DOHH2 (cell line): Measurements from ENCODE around the gene ZNF629.

Source experiments
- H3F3A ChIP-seq: fragments of 200-600 bp; sonication (generic), shearing (Covaris generic); 2 replicates; pipeline ENCODE4 v1.6.0; 2016; ENCODE audit warnings: antibody characterized with exemption, mild to moderate bottlenecking; ENCODE audit not compliant: control insufficient read depth, insufficient read depth
- H3K27ac ChIP-seq: fragments of 200-600 bp; sonication (generic); 2 replicates; pipeline ENCODE4 v1.5.1; 2014; ENCODE audit warnings: low read depth, mild to moderate bottlenecking, low read length, moderate library complexity
- H3K27me3 ChIP-seq: fragments of 200-600 bp; sonication (generic); 2 replicates; pipeline ENCODE4 v1.6.1; 2014; ENCODE audit warnings: mild to moderate bottlenecking, low read length, mixed read lengths; ENCODE audit not compliant: control insufficient read depth
- H3K36me3 ChIP-seq: fragments of 200-600 bp; sonication (generic); 2 replicates; pipeline ENCODE4 v1.6.1; 2014; ENCODE audit warnings: mild to moderate bottlenecking, low read length, moderate library complexity, mixed read lengths; ENCODE audit not compliant: control insufficient read depth
- H3K4me1 ChIP-seq: fragments of 200-600 bp; sonication (generic); 2 replicates; pipeline ENCODE4 v1.6.1; 2014; ENCODE audit warnings: mild to moderate bottlenecking, low read length, mixed read lengths; ENCODE audit not compliant: control insufficient read depth
- H3K4me2 ChIP-seq: fragments of 200-600 bp; sonication (generic); 2 replicates; pipeline ENCODE4 v1.6.0; 2014; ENCODE audit warnings: mild to moderate bottlenecking, low read length, moderate library complexity
- H3K4me3 ChIP-seq: fragments of 200-600 bp; sonication (generic); 2 replicates; pipeline ENCODE4 v1.5.1; 2014; ENCODE audit warnings: mild to moderate bottlenecking, low read length, mixed read lengths
- H3K79me2 ChIP-seq: fragments of 200-600 bp; sonication (generic); 2 replicates; pipeline ENCODE4 v1.6.1; 2014; ENCODE audit warnings: mild to moderate bottlenecking, low read length, mixed read lengths; ENCODE audit not compliant: control insufficient read depth
- H3K9me2 ChIP-seq: fragments of 200-600 bp; sonication (generic); replicated peaks from 2 replicates; pipeline ENCODE4 v1.6.1; 2014; ENCODE audit warnings: mild to moderate bottlenecking, low read length, mixed read lengths; ENCODE audit not compliant: control insufficient read depth
- H3K9me3 ChIP-seq: fragments of 200-600 bp; sonication (generic); 2 replicates; pipeline ENCODE4 v1.6.1; 2014; ENCODE audit warnings: antibody characterized with exemption, low read length, mixed read lengths; ENCODE audit not compliant: control insufficient read depth, insufficient read depth
- H4K20me1 ChIP-seq: fragments of 200-600 bp; sonication (generic); 2 replicates; pipeline ENCODE4 v1.6.0; 2014; ENCODE audit warnings: low read depth, mild to moderate bottlenecking, antibody characterized with exemption, low read length, moderate library complexity; ENCODE audit not compliant: control insufficient read depth, insufficient read depth
- EZH2phosphoT487 ChIP-seq: fragments of 200-600 bp; sonication (generic); IDR thresholded peaks from 2 replicates; pipeline ENCODE4 v1.6.1; 2017; ENCODE audit warnings: borderline replicate concordance, mild to moderate bottlenecking, antibody characterized with exemption, low read length, moderate library complexity, mixed read lengths
- TF ChIP-seq, protein P1 (sequence below): fragments of 200-600 bp; sonication (generic); IDR thresholded peaks from one replicate; pipeline ENCODE4 v1.5.1; 2014; ENCODE audit warnings: antibody characterized with exemption, mild to moderate bottlenecking, low read depth, low read length; ENCODE audit not compliant: poor library complexity, severe bottlenecking

The ZNF629 gene

DNA sequence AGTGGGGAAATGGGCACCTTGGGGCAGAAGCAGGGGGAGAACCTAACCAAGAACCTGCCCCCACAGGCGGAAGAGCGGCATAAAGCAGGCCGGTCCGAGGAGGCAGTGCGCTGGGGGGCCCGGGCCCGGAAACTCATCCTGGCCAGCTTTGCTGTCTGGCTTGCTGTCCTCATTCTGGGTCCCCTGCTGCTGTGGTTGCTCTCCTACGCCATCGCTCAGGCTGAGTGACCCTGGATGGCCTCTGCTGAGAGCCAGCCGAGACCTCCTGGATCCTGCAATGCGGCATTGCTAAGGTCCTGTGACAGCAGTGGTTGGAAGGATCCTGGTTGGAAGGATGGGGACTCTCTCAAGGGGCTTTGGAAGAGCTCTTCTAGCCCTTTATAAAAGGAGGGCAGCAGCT is 43.3 kb downstream of the ZNF629 start:
- Histone ChIP-seq H3K79me2 (peaks cover 5% of the 10 kb centered on the region), H4K20me1 (no peaks in the 10 kb centered on the region), H3K9me3 (no peaks in the 10 kb centered on the region), H3K4me1 (peaks cover 7% of the 10 kb centered on the region), H3F3A (peaks cover 21% of the 10 kb centered on the region), H3K27me3 (no peaks in the 10 kb centered on the region), H3K4me2 (no peak overlapping the region), H3K36me3 (peaks cover 64% of the 10 kb centered on the region), H3K4me3 (no peak overlapping the region), H3K27ac (no peak overlapping the region), H3K9me2 (no peaks in the 10 kb centered on the region)
- TF ChIP-seq, protein P1, sequence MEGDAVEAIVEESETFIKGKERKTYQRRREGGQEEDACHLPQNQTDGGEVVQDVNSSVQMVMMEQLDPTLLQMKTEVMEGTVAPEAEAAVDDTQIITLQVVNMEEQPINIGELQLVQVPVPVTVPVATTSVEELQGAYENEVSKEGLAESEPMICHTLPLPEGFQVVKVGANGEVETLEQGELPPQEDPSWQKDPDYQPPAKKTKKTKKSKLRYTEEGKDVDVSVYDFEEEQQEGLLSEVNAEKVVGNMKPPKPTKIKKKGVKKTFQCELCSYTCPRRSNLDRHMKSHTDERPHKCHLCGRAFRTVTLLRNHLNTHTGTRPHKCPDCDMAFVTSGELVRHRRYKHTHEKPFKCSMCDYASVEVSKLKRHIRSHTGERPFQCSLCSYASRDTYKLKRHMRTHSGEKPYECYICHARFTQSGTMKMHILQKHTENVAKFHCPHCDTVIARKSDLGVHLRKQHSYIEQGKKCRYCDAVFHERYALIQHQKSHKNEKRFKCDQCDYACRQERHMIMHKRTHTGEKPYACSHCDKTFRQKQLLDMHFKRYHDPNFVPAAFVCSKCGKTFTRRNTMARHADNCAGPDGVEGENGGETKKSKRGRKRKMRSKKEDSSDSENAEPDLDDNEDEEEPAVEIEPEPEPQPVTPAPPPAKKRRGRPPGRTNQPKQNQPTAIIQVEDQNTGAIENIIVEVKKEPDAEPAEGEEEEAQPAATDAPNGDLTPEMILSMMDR = no peak
- no peak for TF ChIP-seq EZH2phosphoT487

DNA sequence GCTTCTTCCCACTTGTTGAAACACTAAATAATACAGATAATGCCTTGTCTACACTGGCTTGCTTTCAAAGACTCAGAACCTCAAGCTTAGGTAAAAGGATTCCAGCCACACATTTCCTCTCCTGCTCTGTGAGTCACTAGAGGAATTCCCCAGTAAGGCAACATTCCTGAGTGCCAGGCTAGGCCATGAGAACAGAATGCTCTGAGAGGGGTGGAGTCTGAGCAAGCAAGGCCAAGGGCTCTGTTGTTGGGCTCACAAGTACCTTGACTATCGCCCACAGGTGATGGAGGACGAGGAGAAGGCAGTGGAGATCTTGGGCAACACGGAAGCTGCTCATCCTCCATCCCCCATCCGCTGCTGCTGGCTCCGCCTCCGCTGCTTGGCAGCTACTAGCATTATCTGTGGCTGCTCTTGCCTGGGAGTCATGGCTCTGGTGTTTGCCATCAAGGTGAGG is 45.5 kb downstream of the ZNF629 start:
- no peaks in the 10 kb centered on the region for H4K20me1 ChIP-seq
- no peaks in the 10 kb centered on the region for H3K9me2 ChIP-seq
- H3K27ac ChIP-seq = no peak overlapping the region
- peaks cover 12% of the 10 kb centered on the region for H3F3A ChIP-seq
- no peaks in the 10 kb centered on the region for H3K4me1 ChIP-seq
- TF ChIP-seq, protein P1 = no peak
- TF ChIP-seq EZH2phosphoT487 = no peak
- no peak overlapping the region for H3K4me2 ChIP-seq
- H3K9me3 ChIP-seq = no peaks in the 10 kb centered on the region
- peaks cover 86% of the 10 kb centered on the region for H3K36me3 ChIP-seq
- no peak overlapping the region for H3K4me3 ChIP-seq
- 0 out of 2 replicates have a peak, but pooled peaks cover 2% of the 10 kb centered on the region for H3K79me2 ChIP-seq
- H3K27me3 ChIP-seq = no peaks in the 10 kb centered on the region

DNA sequence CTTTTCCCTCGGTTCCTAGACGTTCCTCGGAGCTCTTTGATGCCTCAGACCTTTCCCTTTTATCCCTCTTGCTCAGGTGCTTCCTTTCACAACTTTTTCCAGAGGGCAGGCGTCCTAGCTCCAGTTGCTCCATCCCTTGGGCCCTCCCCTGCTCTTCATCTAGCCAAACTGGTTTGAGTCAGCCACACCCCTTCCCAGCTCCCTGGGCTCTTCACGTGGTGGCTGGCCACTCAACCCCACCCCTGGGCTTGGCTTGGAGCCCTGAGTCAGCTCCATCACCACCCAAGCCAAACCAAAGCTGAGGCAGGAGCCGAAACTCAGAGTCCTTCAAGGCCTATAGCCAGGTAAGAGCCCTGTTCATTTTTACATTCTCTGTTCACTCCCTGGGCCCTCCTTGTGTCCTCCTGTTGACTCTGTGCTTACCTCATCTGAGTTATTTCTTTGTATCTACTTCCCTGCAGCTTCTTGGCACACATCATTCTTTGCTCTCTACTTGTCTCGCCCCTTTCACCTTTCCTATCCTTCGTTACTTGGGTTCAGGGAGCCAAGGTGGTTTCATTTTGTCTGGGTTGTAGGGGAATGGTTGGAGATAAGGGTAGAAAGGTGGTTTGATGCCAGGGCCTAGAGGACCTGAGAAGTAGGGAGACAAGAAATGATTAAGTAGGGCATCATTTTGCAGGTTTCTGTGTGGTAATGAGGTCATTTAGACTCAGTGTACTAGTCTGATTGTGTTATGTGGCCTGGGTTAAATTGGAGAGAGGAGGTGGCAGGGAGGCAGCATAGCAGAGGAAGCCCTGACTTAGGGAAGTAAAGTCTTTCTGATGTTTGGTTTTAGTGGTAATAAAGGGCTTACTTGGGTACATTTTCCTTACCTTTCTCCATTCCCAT is 46.4 kb downstream of the ZNF629 start:
- 0 out of 2 replicates have a peak, but pooled peaks cover 2% of the 10 kb centered on the region for H3K79me2 ChIP-seq
- TF ChIP-seq EZH2phosphoT487 = no peak
- TF ChIP-seq, protein P1 = no peak
- no peaks in the 10 kb centered on the region for H3K27me3 ChIP-seq
- no peak overlapping the region for H3K4me3 ChIP-seq
- H3K9me3 ChIP-seq = no peaks in the 10 kb centered on the region
- no peak overlapping the region for H3K4me2 ChIP-seq
- no peaks in the 10 kb centered on the region for H3K4me1 ChIP-seq
- no peaks in the 10 kb centered on the region for H3K9me2 ChIP-seq
- H3F3A ChIP-seq = peaks cover 12% of the 10 kb centered on the region
- no peak overlapping the region for H3K27ac ChIP-seq
- peaks cover 95% of the 10 kb centered on the region for H3K36me3 ChIP-seq
- H4K20me1 ChIP-seq = no peaks in the 10 kb centered on the region
